ENCODE data around the gene LSS. TPM values are rescaled to one million over a fixed set of nuclear protein-coding genes. Genes with fewer than 3 reads are reported as not detected.

LSS gene
- total RNA-seq, 2 donors from 2014 or later = 38.9 to 68.9 TPM

DNA sequence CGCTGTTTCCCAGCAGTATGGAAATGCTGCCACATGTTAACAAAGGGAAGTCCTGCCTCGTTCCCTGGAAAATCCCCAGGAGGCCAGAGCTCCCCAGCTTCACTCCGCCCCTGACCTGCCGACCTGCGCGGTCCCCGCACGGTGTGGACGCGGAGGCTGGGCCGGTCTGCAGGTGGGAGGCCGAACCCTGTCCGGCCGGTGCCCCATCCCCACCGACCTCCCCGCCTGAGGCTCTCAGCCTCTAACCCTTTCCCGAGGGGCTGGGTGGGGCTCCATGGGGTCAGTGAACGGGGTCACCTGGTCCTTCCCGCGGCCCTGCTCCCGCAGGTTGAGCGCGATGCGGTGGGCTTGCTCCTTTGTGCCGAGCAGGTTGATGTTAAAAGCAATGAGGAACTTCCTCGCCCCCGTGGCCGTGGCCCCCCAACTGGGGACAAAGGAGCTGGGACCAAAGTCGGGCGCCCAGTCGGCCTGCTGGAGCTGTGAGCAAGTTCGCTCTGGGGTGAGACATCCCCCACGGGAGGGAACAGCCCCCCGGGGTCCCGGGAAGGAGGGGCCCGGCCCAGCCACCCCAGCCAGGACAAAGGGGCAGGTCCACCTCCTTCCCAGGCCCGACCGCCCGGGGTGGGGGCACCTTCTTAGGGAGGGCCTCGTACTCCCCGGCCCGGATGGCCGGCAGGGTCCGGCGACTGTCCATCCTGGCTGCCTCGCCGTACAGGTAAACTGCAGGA is 77.1 kb downstream of the LSS start:
- DNase-seq (peak in 3 of 4 donors; percentile 3 to 8 (median 7)), ATAC-seq (no peak)
- TF ChIP-seq POLR2A (IDR thresholded peaks at IDR 0.05) = no peak
- TF ChIP-seq, protein P1, sequence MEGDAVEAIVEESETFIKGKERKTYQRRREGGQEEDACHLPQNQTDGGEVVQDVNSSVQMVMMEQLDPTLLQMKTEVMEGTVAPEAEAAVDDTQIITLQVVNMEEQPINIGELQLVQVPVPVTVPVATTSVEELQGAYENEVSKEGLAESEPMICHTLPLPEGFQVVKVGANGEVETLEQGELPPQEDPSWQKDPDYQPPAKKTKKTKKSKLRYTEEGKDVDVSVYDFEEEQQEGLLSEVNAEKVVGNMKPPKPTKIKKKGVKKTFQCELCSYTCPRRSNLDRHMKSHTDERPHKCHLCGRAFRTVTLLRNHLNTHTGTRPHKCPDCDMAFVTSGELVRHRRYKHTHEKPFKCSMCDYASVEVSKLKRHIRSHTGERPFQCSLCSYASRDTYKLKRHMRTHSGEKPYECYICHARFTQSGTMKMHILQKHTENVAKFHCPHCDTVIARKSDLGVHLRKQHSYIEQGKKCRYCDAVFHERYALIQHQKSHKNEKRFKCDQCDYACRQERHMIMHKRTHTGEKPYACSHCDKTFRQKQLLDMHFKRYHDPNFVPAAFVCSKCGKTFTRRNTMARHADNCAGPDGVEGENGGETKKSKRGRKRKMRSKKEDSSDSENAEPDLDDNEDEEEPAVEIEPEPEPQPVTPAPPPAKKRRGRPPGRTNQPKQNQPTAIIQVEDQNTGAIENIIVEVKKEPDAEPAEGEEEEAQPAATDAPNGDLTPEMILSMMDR (IDR thresholded peaks at IDR 0.05) = no peak
- H3K36me3 ChIP-seq (replicated peaks in 1 of 2; ENCODE audit: insufficient read depth in 1 of 2, low read depth in 2 of 2) = no peaks in the 10 kb centered on the region
- intact Hi-C loops (cut with DNase I) = no loop called here
- no peaks in the 10 kb centered on the region for H3K27me3 ChIP-seq
- no peaks in the 10 kb centered on the region for H3K9me3 ChIP-seq
- no peak overlapping the region for H3K27ac ChIP-seq
- H3K4me3 ChIP-seq = no peak overlapping the region
- H3K4me1 ChIP-seq = peaks cover 14% of the 10 kb centered on the region
- WGBS, 2 donors = 73 to 82% methylated on average over 10 to 42 of the region's 47 CpGs

DNA sequence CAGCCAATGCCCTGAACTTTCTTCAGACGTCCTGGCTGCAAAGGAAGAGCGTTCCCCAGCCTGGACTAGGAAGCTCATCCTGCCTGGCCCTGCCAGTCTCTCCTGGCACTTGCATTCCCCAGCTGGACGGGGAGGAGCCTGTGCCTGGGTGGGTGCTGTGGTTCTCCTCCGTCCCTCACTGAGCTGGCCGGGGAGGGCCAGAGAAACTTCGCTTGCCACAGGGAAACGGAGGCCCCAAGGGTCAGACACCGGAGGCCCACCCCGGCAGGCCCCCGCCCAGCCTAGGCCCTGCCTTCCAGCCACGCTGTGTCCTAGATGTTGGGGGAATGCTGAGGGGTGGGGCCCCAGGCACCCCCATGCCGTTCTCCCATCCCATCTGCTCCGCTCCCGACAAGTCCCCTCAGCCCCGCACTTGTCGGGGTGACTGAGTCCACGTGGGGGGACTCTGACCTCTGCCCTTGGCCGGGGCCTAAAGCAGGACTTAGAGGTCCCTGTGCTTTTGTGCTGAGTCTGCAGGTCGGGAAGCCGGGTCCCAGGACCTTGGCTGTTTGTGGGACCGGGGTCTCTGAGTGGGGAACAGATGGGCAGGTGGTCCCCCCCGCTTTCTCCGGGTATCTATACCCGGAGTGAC is 78.0 kb downstream of the LSS start:
- Histone ChIP-seq H3K9me3 (no peaks in the 10 kb centered on the region), H3K36me3 (replicated peaks in 1 of 2; ENCODE audit: insufficient read depth in 1 of 2, low read depth in 2 of 2) (no peaks in the 10 kb centered on the region), H3K4me3 (no peak overlapping the region), H3K27me3 (no peaks in the 10 kb centered on the region), H3K27ac (no peak overlapping the region), H3K4me1 (peaks cover 14% of the 10 kb centered on the region)
- TF ChIP-seq, protein P1 (IDR thresholded peaks at IDR 0.05) = no peak
- TF ChIP-seq POLR2A (IDR thresholded peaks at IDR 0.05) = no peak
- ATAC-seq (no peak), DNase-seq (peak in 1 of 4 donors; percentile 4)
- intact Hi-C loops (cut with DNase I) = no loop called here
- 80 to 84% methylated on average over 14 to 24 of the region's 24 CpGs for WGBS, 2 donors

DNA sequence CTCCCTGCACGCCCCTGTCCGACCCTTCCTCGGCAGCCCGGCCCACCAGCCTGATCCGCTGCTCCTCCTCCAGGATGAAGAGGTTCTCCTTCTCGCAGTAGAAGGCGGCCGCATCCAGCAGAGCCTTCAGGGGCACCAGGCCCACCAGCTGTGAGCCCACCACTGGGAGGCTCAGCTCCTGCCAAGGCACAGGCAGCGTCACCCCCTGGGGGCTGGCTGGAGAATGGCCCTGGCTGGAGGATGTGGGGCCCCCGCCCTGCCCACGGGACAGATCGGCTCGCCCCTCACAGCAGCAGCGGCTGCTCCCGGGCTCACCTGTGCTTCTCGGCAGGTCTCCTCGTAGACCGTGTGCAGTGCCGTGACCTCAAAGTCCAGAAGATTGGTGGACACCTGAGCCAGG is 78.5 kb downstream of the LSS start:
- Histone ChIP-seq H3K4me1 (peaks cover 14% of the 10 kb centered on the region), H3K4me3 (no peak overlapping the region), H3K36me3 (replicated peaks in 1 of 2; ENCODE audit: insufficient read depth in 1 of 2, low read depth in 2 of 2) (no peaks in the 10 kb centered on the region), H3K27me3 (no peaks in the 10 kb centered on the region), H3K27ac (no peak overlapping the region), H3K9me3 (no peaks in the 10 kb centered on the region)
- DNase-seq = peak in 2 of 4 donors; percentile 3 to 8
- WGBS, 2 donors = 72 to 80% methylated on average over 11 to 19 of the region's 19 CpGs
- ATAC-seq = no peak
- no peak for TF ChIP-seq POLR2A (IDR thresholded peaks at IDR 0.05)
- TF ChIP-seq, protein P1 (IDR thresholded peaks at IDR 0.05) = no peak
- intact Hi-C loops (cut with DNase I) = no loop called here

DNA sequence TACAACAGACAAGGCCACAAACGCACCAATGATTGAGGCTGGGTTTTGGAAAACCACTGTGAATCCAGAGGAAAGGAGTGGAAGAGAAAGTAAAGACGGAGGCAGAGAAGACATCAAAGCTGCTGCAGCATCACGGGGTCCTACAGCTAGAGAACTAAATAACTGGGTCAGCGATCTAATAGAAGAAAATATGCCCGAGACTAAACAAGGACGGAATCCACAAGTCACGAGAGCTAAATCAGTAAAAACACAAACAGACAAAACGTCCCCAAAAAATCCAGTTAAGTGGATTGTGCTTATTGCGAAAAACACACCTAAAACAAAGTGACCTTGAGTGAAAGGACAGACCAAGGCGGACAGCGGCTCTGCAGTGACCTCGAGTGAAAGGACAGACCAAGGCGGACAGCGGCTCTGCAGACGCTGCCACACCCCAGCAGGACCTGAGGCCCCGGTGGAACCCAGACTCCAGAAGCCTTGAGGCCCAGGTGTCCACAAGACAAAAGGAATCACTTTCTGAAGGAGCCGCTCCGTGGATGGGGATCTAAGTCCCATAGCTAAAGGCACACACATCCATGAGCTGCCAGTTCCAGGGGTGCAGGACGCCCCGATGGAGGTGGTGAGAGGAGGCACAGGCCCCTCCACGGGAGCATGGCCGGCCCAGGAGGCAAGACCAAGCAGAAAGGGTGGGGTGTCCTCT is 79.2 kb downstream of the LSS start:
- Histone ChIP-seq H3K4me1 (peaks cover 14% of the 10 kb centered on the region), H3K36me3 (replicated peaks in 1 of 2; ENCODE audit: insufficient read depth in 1 of 2, low read depth in 2 of 2) (no peaks in the 10 kb centered on the region), H3K4me3 (no peak overlapping the region), H3K27ac (no peak overlapping the region), H3K27me3 (no peaks in the 10 kb centered on the region), H3K9me3 (no peaks in the 10 kb centered on the region)
- intact Hi-C loops (cut with DNase I) = no loop called here
- peak in 1 of 4 donors; percentile 3 for DNase-seq
- TF ChIP-seq POLR2A (IDR thresholded peaks at IDR 0.05) = no peak
- TF ChIP-seq, protein P1 (IDR thresholded peaks at IDR 0.05) = no peak
- no peak for ATAC-seq
- WGBS, 2 donors = 62 to 74% methylated on average over 21 to 22 of the region's 22 CpGs
